Transverse colon (tissue), 4 donors: Measurements from ENCODE around the gene FAM107B.

ENCODE experiments used
- EP300 ChIP-seq: sonication (generic); formaldehyde crosslinking; IDR thresholded peaks from one replicate; pipeline ENCODE4 v1.6.1; 2017; ENCODE audit warnings: antibody characterized with exemption, low read depth
- POLR2A ChIP-seq: fragments of 450-650 bp; IDR thresholded peaks from one replicate; pipeline ENCODE4 v1.6.1; 2016; ENCODE audit warnings: antibody characterized with exemption, mild to moderate bottlenecking, moderate library complexity
- POLR2AphosphoS5 ChIP-seq, 3 donors: sonication (generic); formaldehyde crosslinking; IDR thresholded peaks; one replicate each; pipeline ENCODE4 v1.6.1; 2016; ENCODE audit warnings: antibody characterized with exemption in 3 of 3
- TF ChIP-seq, protein P1 (sequence below), 5 experiments: fragments of 200-600 bp in 3 of 5; fragments of 450-650 bp in 2 of 5; sonication (generic) in 3 of 5; IDR thresholded peaks; 1 replicate in 2 of 5; 2 replicates in 3 of 5; pipeline ENCODE4 v1.5.1; 2016 to 2017; ENCODE audit warnings: antibody characterized with exemption in 5 of 5, inconsistent platforms in 3 of 5, mild to moderate bottlenecking in 2 of 5, moderate library complexity in 1 of 5

DNA sequence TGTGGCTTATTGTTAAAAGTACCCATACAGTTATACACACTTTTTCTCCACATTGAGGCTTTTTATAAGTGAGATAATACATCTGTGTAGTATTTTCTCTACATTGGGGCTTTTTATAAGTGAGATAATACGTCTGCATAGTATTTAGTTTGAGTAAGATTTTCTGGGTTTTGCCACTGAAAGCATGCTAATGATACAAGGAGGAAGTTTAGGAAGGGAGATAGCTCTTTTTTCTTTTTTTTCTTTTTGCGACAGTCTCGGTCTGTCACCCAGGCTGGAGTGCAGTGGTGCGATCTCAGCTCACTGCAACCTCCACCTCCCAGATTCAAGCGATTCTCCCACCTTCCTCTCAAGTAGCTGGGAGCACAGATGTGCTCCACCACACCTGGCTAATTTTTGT, 13.3 kb downstream of the FAM107B start:
- TF ChIP-seq, protein P1, sequence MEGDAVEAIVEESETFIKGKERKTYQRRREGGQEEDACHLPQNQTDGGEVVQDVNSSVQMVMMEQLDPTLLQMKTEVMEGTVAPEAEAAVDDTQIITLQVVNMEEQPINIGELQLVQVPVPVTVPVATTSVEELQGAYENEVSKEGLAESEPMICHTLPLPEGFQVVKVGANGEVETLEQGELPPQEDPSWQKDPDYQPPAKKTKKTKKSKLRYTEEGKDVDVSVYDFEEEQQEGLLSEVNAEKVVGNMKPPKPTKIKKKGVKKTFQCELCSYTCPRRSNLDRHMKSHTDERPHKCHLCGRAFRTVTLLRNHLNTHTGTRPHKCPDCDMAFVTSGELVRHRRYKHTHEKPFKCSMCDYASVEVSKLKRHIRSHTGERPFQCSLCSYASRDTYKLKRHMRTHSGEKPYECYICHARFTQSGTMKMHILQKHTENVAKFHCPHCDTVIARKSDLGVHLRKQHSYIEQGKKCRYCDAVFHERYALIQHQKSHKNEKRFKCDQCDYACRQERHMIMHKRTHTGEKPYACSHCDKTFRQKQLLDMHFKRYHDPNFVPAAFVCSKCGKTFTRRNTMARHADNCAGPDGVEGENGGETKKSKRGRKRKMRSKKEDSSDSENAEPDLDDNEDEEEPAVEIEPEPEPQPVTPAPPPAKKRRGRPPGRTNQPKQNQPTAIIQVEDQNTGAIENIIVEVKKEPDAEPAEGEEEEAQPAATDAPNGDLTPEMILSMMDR (IDR thresholded peaks at IDR 0.05): no peak
- TF ChIP-seq POLR2A (no peak), EP300 (no peak), POLR2AphosphoS5 (IDR thresholded peaks at IDR 0.05) (no peak)
